B cell (primary cell): ENCODE data around the gene ARSA. TPM values are rescaled to one million over a fixed set of nuclear protein-coding genes. Genes with fewer than 3 reads are reported as not detected.

ENCODE experiments used
- ATAC-seq: fragments of 200-7000 bp; cut with Tn5 transposase; one replicate; pipeline ENCODE4 v1.10.0; 2021; ENCODE audit warnings: low read depth, mild to moderate bottlenecking, moderate number of reproducible peaks, moderate library complexity
- CTCF ChIA-PET: fragments of 350-600 bp; sonication (Branson Sonifier 250); formaldehyde crosslinking; loops from one replicate; lab custom pipeline; 2021; ENCODE audit warnings: antibody characterized with exemption, inconsistent platforms; lab: Charles Lee
- POLR2A ChIA-PET: fragments of 350-600 bp; sonication (Branson Sonifier 250); formaldehyde crosslinking; loops from one replicate; lab custom pipeline; 2021; ENCODE audit warnings: antibody characterized with exemption; lab: Charles Lee
- DNase-seq: peaks from one replicate; pipeline ENCODE4 v3.0.0; 2013
- H2AFZ ChIP-seq: 2 replicates; pipeline ENCODE4 v1.6.1; 2012; ENCODE audit warnings: mild to moderate bottlenecking, low read depth, low read length; ENCODE audit not compliant: insufficient read depth, poor library complexity, severe bottlenecking
- H3K27ac ChIP-seq, 2 donors: 1 replicate in 1 of 2; 2 replicates in 1 of 2; pipeline ENCODE4 v1.5.1; 2012 to 2013; ENCODE audit warnings: low read length in 2 of 2, mild to moderate bottlenecking in 2 of 2, moderate library complexity in 1 of 2
- H3K27me3 ChIP-seq, 4 experiments: fragments of 200-600 bp in 1 of 4; sonication (generic) in 1 of 4; replicated peaks in 1 of 4; 1 replicate in 2 of 4; 2 replicates in 2 of 4; pipeline versions ENCODE4 v1.6.1 to v1.7.0; 2013 to 2016; ENCODE audit warnings: low read length in 3 of 4, mild to moderate bottlenecking in 2 of 4, mixed read lengths in 1 of 4, moderate library complexity in 1 of 4; ENCODE audit not compliant: insufficient read depth in 4 of 4, control insufficient read depth in 3 of 4; ENCODE audit errors: control extremely low read depth in 1 of 4
- H3K36me3 ChIP-seq, 2 experiments: replicated peaks in 1 of 2; 1 replicate in 1 of 2; 2 replicates in 1 of 2; pipeline versions ENCODE4 v1.6.1 to v1.7.1; 2013; ENCODE audit warnings: low read length in 1 of 2; ENCODE audit not compliant: insufficient read depth in 2 of 2, control insufficient read depth in 1 of 2; ENCODE audit errors: control extremely low read depth in 1 of 2, extremely low read depth in 1 of 2
- H3K4me1 ChIP-seq, 2 donors: fragments of 200-600 bp in 1 of 2; sonication (generic) in 1 of 2; 1 replicate in 1 of 2; 2 replicates in 1 of 2; pipeline versions ENCODE4 v1.5.1 to v1.6.1; 2013 to 2017; ENCODE audit warnings: low read length in 2 of 2; ENCODE audit not compliant: control insufficient read depth in 2 of 2, insufficient read depth in 2 of 2
- H3K4me2 ChIP-seq: replicated peaks from 2 replicates; pipeline ENCODE3; 2012; ENCODE audit warnings: mild to moderate bottlenecking, low read depth, low read length; ENCODE audit not compliant: poor library complexity, severe bottlenecking
- H3K4me3 ChIP-seq, 5 experiments: fragments of 200-600 bp in 1 of 5; sonication (generic) in 1 of 5; 1 replicate in 3 of 5; 2 replicates in 2 of 5; pipeline versions ENCODE4 v1.5.1 to v1.7.0; 2011 to 2016; ENCODE audit warnings: low read length in 4 of 5, mild to moderate bottlenecking in 4 of 5, low read depth in 2 of 5, control low read depth in 1 of 5, moderate library complexity in 1 of 5; ENCODE audit not compliant: insufficient read depth in 1 of 5; ENCODE audit errors: control extremely low read depth in 1 of 5, extremely low read depth in 1 of 5
- H3K79me2 ChIP-seq: fragments of 200-600 bp; sonication (generic); one replicate; pipeline ENCODE4 v1.6.0; 2016; ENCODE audit warnings: low read length; ENCODE audit not compliant: control insufficient read depth, insufficient read depth
- H3K9ac ChIP-seq: fragments of 200-600 bp; sonication (generic); 2 replicates; pipeline ENCODE4 v1.6.1; 2017; ENCODE audit warnings: mild to moderate bottlenecking, low read length, moderate library complexity
- H3K9me3 ChIP-seq, 3 donors: one replicate each; pipeline versions ENCODE4 v1.6.1 to v1.7.1; 2013; ENCODE audit warnings: low read length in 2 of 3; ENCODE audit not compliant: control insufficient read depth in 2 of 3, insufficient read depth in 1 of 3; ENCODE audit errors: control extremely low read depth in 1 of 3
- H4K20me1 ChIP-seq: 2 replicates; pipeline ENCODE4 v1.6.0; 2012; ENCODE audit warnings: mild to moderate bottlenecking, low read length; ENCODE audit not compliant: insufficient read depth, control insufficient read depth, poor library complexity, severe bottlenecking
- H3K27ac Mint-ChIP-seq: one replicate; pipeline ENCODE4 v1.8.0; 2021; ENCODE audit warnings: mixed read lengths
- H3K27me3 Mint-ChIP-seq: one replicate; pipeline ENCODE4 v1.8.0; 2021; ENCODE audit warnings: mixed read lengths
- H3K4me1 Mint-ChIP-seq: one replicate; pipeline ENCODE4 v1.8.0; 2021; ENCODE audit warnings: mixed read lengths
- H3K4me3 Mint-ChIP-seq: one replicate; pipeline ENCODE4 v1.8.0; 2021; ENCODE audit warnings: mixed read lengths
- H3K9me3 Mint-ChIP-seq: one replicate; pipeline ENCODE4 v1.8.0; 2022; ENCODE audit warnings: mixed read lengths; ENCODE audit not compliant: insufficient read depth
- EZH2 ChIP-seq: IDR thresholded peaks from 2 replicates; pipeline ENCODE4 v1.6.1; 2012; ENCODE audit warnings: borderline replicate concordance, low read depth, mild to moderate bottlenecking, moderate library complexity, low read length; ENCODE audit not compliant: insufficient read depth, poor library complexity, severe bottlenecking
- WGBS: methylation state at CpG from one replicate; pipeline ENCODE4 v1.1.5; 2013; ENCODE audit warnings: missing lambda C conversion rate; ENCODE audit not compliant: insufficient coverage; 5-methylcytosine and 5-hydroxymethylcytosine counted together
- intact Hi-C: fragments of 100-400 bp; cut with micrococcal nuclease; formaldehyde crosslinking; loops from one replicate; pipeline ENCODE4 v1.10.0; 2022
- polyA plus RNA-seq: library from polyadenylated mRNA; depleted of rRNA; stranded (reverse); fragments of >200 nt; gene quantifications from 2 replicates; pipeline ENCODE4 v1.2.3, GENCODE V29; 2012
- total RNA-seq, 2 donors: library from RNA; stranded (reverse); fragments of 120-200 nt in 1 of 2; gene quantifications; 1 replicate in 1 of 2; 2 replicates in 1 of 2; pipeline versions ENCODE4 v1.2.3 to v1.2.4, GENCODE V29; 2013 to 2022
- TF ChIP-seq, protein P1 (sequence below): fragments of 200-600 bp; IDR thresholded peaks from one replicate; pipeline ENCODE4 v1.8.0; 2022; ENCODE audit warnings: antibody characterized with exemption, mild to moderate bottlenecking

The ARSA gene
- total and polyA plus RNA-seq, 2 donors (not counting 1 experiment from before 2014, with no cell fraction given), result 82.0 to 128 TPM

- peaks cover 0 to 51% (median 28%) of the 10 kb centered on the region in 4 experiments for H3K27me3 ChIP-seq
- H3K9me3 ChIP-seq, result peaks cover 0 to 29% (median 0%) of the 10 kb centered on the region in 3 donors
- H3K36me3 ChIP-seq, result no peaks in the 10 kb centered on the region
- peaks cover 41% of the 10 kb centered on the region for H3K27me3 Mint-ChIP-seq
- peak overlapping the region; percentile 64 for H2AFZ ChIP-seq
- intact Hi-C loops, result no loop called here
- H3K4me1 ChIP-seq, result peaks cover 20 to 25% of the 10 kb centered on the region in 2 donors
- no peaks in the 10 kb centered on the region for H3K79me2 ChIP-seq
- DNase-seq (peak; percentile 39), ATAC-seq (peak; percentile 29)
- H3K4me1 Mint-ChIP-seq, result peaks cover 17% of the 10 kb centered on the region
- H3K27ac ChIP-seq, result no peak overlapping the region
- no peak overlapping the region for H3K27ac Mint-ChIP-seq
- ChIA-PET CTCF (no interaction called here), POLR2A (no interaction called here)
- H3K9ac ChIP-seq, result peak overlapping the region; percentile 43
- peak overlapping the region in 2 of 5 experiments; percentile 25 to 28 for H3K4me3 ChIP-seq
- no peaks in the 10 kb centered on the region for H4K20me1 ChIP-seq
- H3K9me3 Mint-ChIP-seq, result no peaks in the 10 kb centered on the region
- 8% methylated on average over 92 of the region's 105 CpGs for WGBS
- peak overlapping the region; percentile 82 for H3K4me3 Mint-ChIP-seq
- TF ChIP-seq EZH2, result no peak
- TF ChIP-seq, protein P1, sequence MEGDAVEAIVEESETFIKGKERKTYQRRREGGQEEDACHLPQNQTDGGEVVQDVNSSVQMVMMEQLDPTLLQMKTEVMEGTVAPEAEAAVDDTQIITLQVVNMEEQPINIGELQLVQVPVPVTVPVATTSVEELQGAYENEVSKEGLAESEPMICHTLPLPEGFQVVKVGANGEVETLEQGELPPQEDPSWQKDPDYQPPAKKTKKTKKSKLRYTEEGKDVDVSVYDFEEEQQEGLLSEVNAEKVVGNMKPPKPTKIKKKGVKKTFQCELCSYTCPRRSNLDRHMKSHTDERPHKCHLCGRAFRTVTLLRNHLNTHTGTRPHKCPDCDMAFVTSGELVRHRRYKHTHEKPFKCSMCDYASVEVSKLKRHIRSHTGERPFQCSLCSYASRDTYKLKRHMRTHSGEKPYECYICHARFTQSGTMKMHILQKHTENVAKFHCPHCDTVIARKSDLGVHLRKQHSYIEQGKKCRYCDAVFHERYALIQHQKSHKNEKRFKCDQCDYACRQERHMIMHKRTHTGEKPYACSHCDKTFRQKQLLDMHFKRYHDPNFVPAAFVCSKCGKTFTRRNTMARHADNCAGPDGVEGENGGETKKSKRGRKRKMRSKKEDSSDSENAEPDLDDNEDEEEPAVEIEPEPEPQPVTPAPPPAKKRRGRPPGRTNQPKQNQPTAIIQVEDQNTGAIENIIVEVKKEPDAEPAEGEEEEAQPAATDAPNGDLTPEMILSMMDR, result no peak
- peak overlapping the region; percentile 79 for H3K4me2 ChIP-seq
Measured at GRCh38 chr22:50674606-50675552, 46.9 kb upstream of the ARSA start.

DNA sequence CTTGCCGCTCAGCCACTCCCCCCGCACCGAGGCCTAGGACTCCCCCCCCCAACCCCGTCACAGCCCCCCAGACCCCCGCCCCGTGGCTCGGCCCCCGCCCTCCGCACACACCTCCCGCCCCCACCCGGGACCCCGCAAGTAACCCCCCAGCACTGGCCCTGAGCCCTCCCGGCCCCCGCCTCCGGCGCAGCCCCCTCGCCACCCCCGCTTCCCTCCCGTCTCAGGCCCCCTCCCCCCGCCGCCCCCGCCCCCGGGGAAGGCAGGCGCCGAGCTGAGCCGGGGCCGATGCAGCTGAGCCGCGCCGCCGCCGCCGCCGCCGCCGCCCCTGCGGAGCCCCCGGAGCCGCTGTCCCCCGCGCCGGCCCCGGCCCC lies 46.2 kb upstream of the ARSA start:
- Mint-ChIP-seq H3K27ac (no peak overlapping the region), H3K4me1 (peaks cover 17% of the 10 kb centered on the region), H3K4me3 (no peak overlapping the region), H3K9me3 (no peaks in the 10 kb centered on the region), H3K27me3 (peaks cover 41% of the 10 kb centered on the region)
- H3K4me1 ChIP-seq, result peaks cover 20 to 25% of the 10 kb centered on the region in 2 donors
- peak overlapping the region; percentile 90 for H3K4me2 ChIP-seq
- H3K79me2 ChIP-seq, result no peaks in the 10 kb centered on the region
- POLR2A ChIA-PET, result no interaction called here
- ATAC-seq (peak; percentile 18), DNase-seq (no peak)
- peaks cover 0 to 29% (median 0%) of the 10 kb centered on the region in 3 donors for H3K9me3 ChIP-seq
- CTCF ChIA-PET, result no interaction called here
- H4K20me1 ChIP-seq, result no peaks in the 10 kb centered on the region
- TF ChIP-seq EZH2, result no peak
- TF ChIP-seq, protein P1, result no peak
- no peak overlapping the region for H3K27ac ChIP-seq
- WGBS, result 0% methylated on average over 14 of the region's 43 CpGs
- no peak overlapping the region for H3K9ac ChIP-seq
- intact Hi-C loops, result no loop called here
- peak overlapping the region in 1 of 5 experiments; percentile 46 for H3K4me3 ChIP-seq
- H2AFZ ChIP-seq, result no peak overlapping the region
- H3K27me3 ChIP-seq, result peaks cover 0 to 51% (median 28%) of the 10 kb centered on the region in 4 experiments
- H3K36me3 ChIP-seq, result no peaks in the 10 kb centered on the region
